ENCODE measurements around the gene LYPD8. TPM values are rescaled to one million over a fixed set of nuclear protein-coding genes. Genes with fewer than 3 reads are reported as not detected.

The LYPD8 gene
- total and polyA plus RNA-seq, 2 donors from 2014 or later: 0.92 to 3.2 TPM

- H3K9ac ChIP-seq (ENCODE audit: low read length in 3 of 3): no peak overlapping the region
- FAIRE-seq: no peak
- no peaks in the 10 kb centered on the region for H3K36me3 ChIP-seq (ENCODE audit: control insufficient read depth in 2 of 3, insufficient read depth in 3 of 3, low read length in 3 of 3)
Measured at GRCh38 chr1:248759644-248760043, 4.1 kb upstream of the LYPD8 start.

GRCh38 chr1:248758352-248758751, 2.8 kb upstream of the LYPD8 start:
- no peak overlapping the region for H3K9ac ChIP-seq (ENCODE audit: low read length in 3 of 3)
- no peaks in the 10 kb centered on the region for H3K27me3 ChIP-seq (ENCODE audit: control insufficient read depth, insufficient read depth, low read length)
- no peak for TF ChIP-seq CTCF (IDR thresholded peaks at IDR 0.05; ENCODE audit: borderline replicate concordance, extremely low read depth, insufficient read depth)
- no peaks in the 10 kb centered on the region for H3K36me3 ChIP-seq (ENCODE audit: control insufficient read depth in 2 of 3, insufficient read depth in 3 of 3, low read length in 3 of 3)
- no peak for FAIRE-seq
- H3K27ac ChIP-seq (ENCODE audit: low read depth in 2 of 2, low read length in 2 of 2): peak overlapping the region; percentile 47 to 72
- H3K4me3 ChIP-seq (ENCODE audit: low read length in 3 of 3): no peak overlapping the region
- peaks cover 0 to 8% (median 5%) of the 10 kb centered on the region in 3 donors for H3K9me3 ChIP-seq (ENCODE audit: control insufficient read depth in 2 of 3, insufficient read depth in 1 of 3, low read length in 3 of 3)
- intact Hi-C loops (cut with DNase I): no loop called here
- no peak for DNase-seq
- peaks cover 0 to 13% (median 3%) of the 10 kb centered on the region in 3 donors for H3K4me1 ChIP-seq (ENCODE audit: control insufficient read depth in 2 of 3, insufficient read depth in 2 of 3, low read depth in 1 of 3, low read length in 3 of 3)

More at GRCh38 chr1:248759644-248760043, 4.1 kb upstream of the LYPD8 start:
- H3K9me3 ChIP-seq (ENCODE audit: control insufficient read depth in 2 of 3, insufficient read depth in 1 of 3, low read length in 3 of 3): peaks cover 0 to 5% (median 0%) of the 10 kb centered on the region in 3 donors
- H3K27ac ChIP-seq (ENCODE audit: low read depth in 2 of 2, low read length in 2 of 2): no peak overlapping the region
- no peak for TF ChIP-seq CTCF (IDR thresholded peaks at IDR 0.05; ENCODE audit: borderline replicate concordance, extremely low read depth, insufficient read depth)
- H3K4me1 ChIP-seq (ENCODE audit: control insufficient read depth in 2 of 3, insufficient read depth in 2 of 3, low read depth in 1 of 3, low read length in 3 of 3): peaks cover 0 to 13% (median 3%) of the 10 kb centered on the region in 3 donors
- intact Hi-C loops (cut with DNase I): no loop called here
- no peak for DNase-seq
- no peak overlapping the region for H3K4me3 ChIP-seq (ENCODE audit: low read length in 3 of 3)
- no peaks in the 10 kb centered on the region for H3K27me3 ChIP-seq (ENCODE audit: control insufficient read depth, insufficient read depth, low read length)

- no peak for FAIRE-seq
- H3K4me1 ChIP-seq (ENCODE audit: control insufficient read depth in 2 of 3, insufficient read depth in 2 of 3, low read depth in 1 of 3, low read length in 3 of 3): peaks cover 0 to 13% (median 3%) of the 10 kb centered on the region in 3 donors
- intact Hi-C loops (cut with DNase I): no loop called here
Measured at GRCh38 chr1:248757784-248758195, 2.2 kb upstream of the LYPD8 start.

More at GRCh38 chr1:248757784-248758195, 2.2 kb upstream of the LYPD8 start:
- Histone ChIP-seq H3K9ac (ENCODE audit: low read length in 3 of 3) (no peak overlapping the region), H3K36me3 (ENCODE audit: control insufficient read depth in 2 of 3, insufficient read depth in 3 of 3, low read length in 3 of 3) (no peaks in the 10 kb centered on the region), H3K27me3 (ENCODE audit: control insufficient read depth, insufficient read depth, low read length) (no peaks in the 10 kb centered on the region), H3K27ac (ENCODE audit: low read depth in 2 of 2, low read length in 2 of 2) (peak overlapping the region; percentile 40 to 74), H3K9me3 (ENCODE audit: control insufficient read depth in 2 of 3, insufficient read depth in 1 of 3, low read length in 3 of 3) (peaks cover 0 to 11% (median 5%) of the 10 kb centered on the region in 3 donors), H3K4me3 (ENCODE audit: low read length in 3 of 3) (peak overlapping the region in 1 of 3 donors; percentile 6)
- no peak for TF ChIP-seq CTCF (IDR thresholded peaks at IDR 0.05; ENCODE audit: borderline replicate concordance, extremely low read depth, insufficient read depth)
- peak in 2 of 5 donors; percentile 18 to 23 for DNase-seq

All from kidney (tissue), 14 donors.